Measurements from ENCODE around the gene GASK1A.

DNA sequence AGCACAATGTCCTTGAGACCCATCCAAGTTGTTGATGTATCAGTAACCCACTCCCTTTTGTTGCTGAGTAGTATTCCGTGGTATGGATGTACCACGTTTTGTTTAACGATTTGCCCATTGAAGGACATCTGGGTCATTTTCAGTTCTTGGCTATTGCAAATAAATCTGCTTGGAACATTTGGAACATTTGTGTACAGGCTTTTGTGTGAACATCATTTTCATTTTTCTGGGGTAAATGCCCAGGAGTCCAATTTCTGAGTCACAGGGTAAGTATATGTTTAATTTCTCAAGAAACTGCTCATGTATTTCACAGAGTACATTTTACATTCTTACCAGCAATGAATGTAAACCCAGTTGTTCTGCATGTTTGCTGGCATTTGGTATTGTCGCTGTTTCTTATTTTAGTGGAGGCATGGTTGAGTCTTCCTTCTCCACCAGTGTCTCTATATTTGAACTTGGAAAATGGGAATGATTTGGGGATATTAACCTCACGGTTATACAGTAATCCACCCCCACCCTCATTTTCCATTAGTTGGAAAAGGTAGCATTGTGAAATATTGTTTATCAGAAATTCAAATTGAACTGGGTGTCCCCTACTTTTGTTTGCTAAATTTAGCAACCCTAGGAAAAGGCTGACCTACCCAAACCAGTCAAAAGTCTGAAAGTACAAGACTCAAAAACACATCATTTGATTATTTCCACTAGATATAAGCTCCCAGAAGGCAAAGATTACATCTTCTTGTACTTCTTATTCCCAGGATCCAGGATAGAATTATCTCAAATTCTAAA lies 96.0 kb downstream of the GASK1A start:
- TF ChIP-seq, protein P1, sequence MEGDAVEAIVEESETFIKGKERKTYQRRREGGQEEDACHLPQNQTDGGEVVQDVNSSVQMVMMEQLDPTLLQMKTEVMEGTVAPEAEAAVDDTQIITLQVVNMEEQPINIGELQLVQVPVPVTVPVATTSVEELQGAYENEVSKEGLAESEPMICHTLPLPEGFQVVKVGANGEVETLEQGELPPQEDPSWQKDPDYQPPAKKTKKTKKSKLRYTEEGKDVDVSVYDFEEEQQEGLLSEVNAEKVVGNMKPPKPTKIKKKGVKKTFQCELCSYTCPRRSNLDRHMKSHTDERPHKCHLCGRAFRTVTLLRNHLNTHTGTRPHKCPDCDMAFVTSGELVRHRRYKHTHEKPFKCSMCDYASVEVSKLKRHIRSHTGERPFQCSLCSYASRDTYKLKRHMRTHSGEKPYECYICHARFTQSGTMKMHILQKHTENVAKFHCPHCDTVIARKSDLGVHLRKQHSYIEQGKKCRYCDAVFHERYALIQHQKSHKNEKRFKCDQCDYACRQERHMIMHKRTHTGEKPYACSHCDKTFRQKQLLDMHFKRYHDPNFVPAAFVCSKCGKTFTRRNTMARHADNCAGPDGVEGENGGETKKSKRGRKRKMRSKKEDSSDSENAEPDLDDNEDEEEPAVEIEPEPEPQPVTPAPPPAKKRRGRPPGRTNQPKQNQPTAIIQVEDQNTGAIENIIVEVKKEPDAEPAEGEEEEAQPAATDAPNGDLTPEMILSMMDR (IDR thresholded peaks at IDR 0.05), result no peak
- TF ChIP-seq EP300 (IDR thresholded peaks at IDR 0.05), result no peak
- no peak for TF ChIP-seq POLR2AphosphoS5 (IDR thresholded peaks at IDR 0.05)
- TF ChIP-seq POLR2A (IDR thresholded peaks at IDR 0.05), result no peak

All from sigmoid colon (tissue), 4 donors.